ENCODE results near the gene SMURF2. TPM values are rescaled to one million over a fixed set of nuclear protein-coding genes. Genes with fewer than 3 reads are reported as not detected.
A peak's percentile ranks its signal among the peaks of the same experiment; 100 is the strongest.

Gene SMURF2
- total RNA-seq, 2 experiments from 2014 or later = 11.5 to 12.1 TPM

GRCh38 chr17:64527914-64528313 lies 134.2 kb downstream of the SMURF2 start:
- intact Hi-C loops (cut with micrococcal nuclease) = no loop called here
- H3K27ac Mint-ChIP-seq = no peak overlapping the region
- no peak overlapping the region for H3K4me3 Mint-ChIP-seq
- DNase-seq = no peak
- H3K36me3 Mint-ChIP-seq = peaks cover 52% of the 10 kb centered on the region
- no peaks in the 10 kb centered on the region for H3K9me3 Mint-ChIP-seq
- H3K27me3 Mint-ChIP-seq = no peaks in the 10 kb centered on the region
- CTCF ChIA-PET = no interaction called here
- POLR2A ChIA-PET = no interaction called here
- no peaks in the 10 kb centered on the region for H3K4me1 Mint-ChIP-seq (ENCODE audit: low read depth)

DNA sequence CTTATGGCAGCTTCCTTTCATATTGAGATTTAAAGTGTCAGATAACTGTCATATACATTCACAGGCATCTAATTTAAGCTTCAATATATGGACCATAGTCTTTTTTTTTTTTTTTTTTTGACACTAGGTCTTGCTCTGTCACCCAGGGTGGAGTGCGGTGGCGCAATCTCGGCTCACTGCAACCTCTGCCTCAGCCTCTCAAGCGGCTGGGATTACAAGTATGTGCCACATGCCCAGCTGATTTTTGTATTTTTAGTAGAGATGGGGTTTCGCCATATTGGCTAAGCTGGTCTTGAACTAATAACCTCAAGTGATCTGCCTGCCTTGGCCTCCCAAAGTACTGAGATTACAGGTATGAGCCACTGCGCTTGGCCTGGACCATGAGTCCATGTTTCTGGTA lies 141.7 kb downstream of the SMURF2 start:
- no peak overlapping the region for H3K4me3 Mint-ChIP-seq
- no peak for DNase-seq
- H3K36me3 Mint-ChIP-seq = peaks cover 32% of the 10 kb centered on the region
- H3K27ac Mint-ChIP-seq = no peak overlapping the region
- intact Hi-C loops (cut with micrococcal nuclease) = no loop called here
- CTCF ChIA-PET = interaction anchor here (1.0 kb wide), 2 partner anchors 29 to 100 kb away, joined by 3 to 4 read pairs; no protein-coding TSS in a partner anchor
- no peaks in the 10 kb centered on the region for H3K9me3 Mint-ChIP-seq
- POLR2A ChIA-PET = interaction anchor here (0.6 kb wide), 1 partner anchor 20 kb away, joined by 3 read pairs; no protein-coding TSS in a partner anchor
- H3K4me1 Mint-ChIP-seq (ENCODE audit: low read depth) = peaks cover 12% of the 10 kb centered on the region
- no peaks in the 10 kb centered on the region for H3K27me3 Mint-ChIP-seq

DNA sequence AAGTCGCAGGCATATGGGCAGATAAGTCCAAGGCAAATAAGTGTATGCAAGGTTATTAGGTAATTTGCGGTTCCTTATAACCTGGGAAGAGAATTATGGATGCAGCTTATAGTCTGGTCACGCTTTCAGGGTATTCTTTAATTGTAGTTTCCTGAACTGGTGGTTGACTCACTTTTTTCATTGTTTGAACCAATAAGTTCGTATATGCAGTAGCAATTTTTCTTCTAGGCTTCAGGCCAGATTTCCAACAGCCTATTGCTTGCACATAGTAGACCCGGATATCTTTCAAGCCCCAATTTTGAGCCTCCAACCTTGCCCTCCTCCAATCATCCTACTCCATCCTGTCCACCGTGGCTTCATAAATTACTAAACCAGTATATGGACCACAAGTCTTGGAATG lies 142.5 kb downstream of the SMURF2 start:
- intact Hi-C loops (cut with micrococcal nuclease) = no loop called here
- Mint-ChIP-seq H3K4me1 (ENCODE audit: low read depth) (peaks cover 18% of the 10 kb centered on the region), H3K4me3 (no peak overlapping the region), H3K9me3 (no peaks in the 10 kb centered on the region), H3K36me3 (peaks cover 30% of the 10 kb centered on the region), H3K27ac (no peak overlapping the region), H3K27me3 (no peaks in the 10 kb centered on the region)
- ChIA-PET POLR2A (interaction anchor here (0.6 kb wide), 1 partner anchor 21 kb away, joined by 3 read pairs; no protein-coding TSS in a partner anchor), CTCF (interaction anchor here (0.7 to 1.1 kb wide), 3 partner anchors 99 to 130 kb away, joined by 3 to 4 read pairs (median 3); no protein-coding TSS in a partner anchor)
- no peak for DNase-seq

DNA sequence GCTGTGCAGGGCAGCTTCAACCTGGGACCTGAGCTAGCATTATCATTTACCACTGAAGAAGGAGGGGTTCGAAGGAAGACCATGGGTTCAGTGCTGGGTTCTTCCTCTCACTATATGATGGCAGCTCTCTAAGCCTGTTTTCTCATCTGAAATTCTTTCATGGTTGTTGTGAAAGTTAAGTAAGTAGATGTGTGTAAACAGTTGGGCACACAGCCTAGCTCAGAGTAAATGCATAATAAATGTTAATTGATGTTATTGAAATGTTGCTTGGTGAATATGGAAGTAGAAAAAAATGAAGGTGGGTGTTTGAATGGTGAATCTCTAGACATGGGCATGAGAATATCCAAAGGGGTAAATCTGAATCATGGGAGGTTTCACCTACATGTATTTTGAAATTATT lies 146.3 kb downstream of the SMURF2 start:
- Mint-ChIP-seq H3K27ac (no peak overlapping the region), H3K4me3 (no peak overlapping the region), H3K36me3 (peaks cover 45% of the 10 kb centered on the region), H3K4me1 (ENCODE audit: low read depth) (peaks cover 18% of the 10 kb centered on the region), H3K9me3 (no peaks in the 10 kb centered on the region), H3K27me3 (no peaks in the 10 kb centered on the region)
- ChIA-PET POLR2A (interaction anchor here (1.2 to 1.9 kb wide), 3 partner anchors 9 to 17 kb away, joined by 4 to 7 read pairs (median 7); partner anchors contain the start of genes CEP95 and DDX5), CTCF (interaction anchor here (1.0 to 1.6 kb wide), 2 partner anchors 23 to 96 kb away, joined by 3 to 4 read pairs; no protein-coding TSS in a partner anchor)
- intact Hi-C loops (cut with micrococcal nuclease) = no loop called here
- DNase-seq = no peak

- no peaks in the 10 kb centered on the region for H3K27me3 Mint-ChIP-seq
- CTCF ChIA-PET = interaction anchor here (0.6 to 1.6 kb wide), 3 partner anchors 23 to 221 kb away, joined by 3 to 4 read pairs (median 4); no protein-coding TSS in a partner anchor
- no peak overlapping the region for H3K27ac Mint-ChIP-seq
- DNase-seq = no peak
- intact Hi-C loops (cut with micrococcal nuclease) = no loop called here
- H3K9me3 Mint-ChIP-seq = no peaks in the 10 kb centered on the region
- POLR2A ChIA-PET = interaction anchor here (1.2 to 1.9 kb wide), 3 partner anchors 9 to 17 kb away, joined by 4 to 7 read pairs (median 7); partner anchors contain the start of genes CEP95 and DDX5
- H3K4me3 Mint-ChIP-seq = no peak overlapping the region
- peaks cover 48% of the 10 kb centered on the region for H3K36me3 Mint-ChIP-seq
- peaks cover 18% of the 10 kb centered on the region for H3K4me1 Mint-ChIP-seq (ENCODE audit: low read depth)
Observed at GRCh38 chr17:64515419-64515818, 146.7 kb downstream of the SMURF2 start.

DNA sequence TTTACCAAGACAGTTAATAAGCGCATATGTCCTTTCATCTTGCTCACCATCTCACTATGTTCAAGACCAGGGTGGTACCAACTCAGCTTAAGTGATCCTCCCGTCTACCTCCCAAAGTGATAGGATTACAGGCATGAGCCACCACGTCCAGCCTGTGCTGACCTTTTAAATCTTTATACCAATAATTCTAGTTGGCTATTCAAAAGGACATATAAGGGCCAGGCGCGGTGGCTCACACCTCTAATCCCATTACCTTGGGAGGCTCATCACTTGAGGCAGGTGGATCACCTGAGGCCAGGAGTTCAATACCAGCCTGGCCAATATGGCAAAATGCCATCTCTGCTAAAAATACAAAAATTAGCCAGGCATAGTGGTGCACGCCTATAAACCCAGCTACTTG lies 152.9 kb downstream of the SMURF2 start:
- ChIA-PET POLR2A (no interaction called here), CTCF (interaction anchor here (2.9 kb wide), 1 partner anchor 16 kb away, joined by 11 read pairs; no protein-coding TSS in a partner anchor)
- Mint-ChIP-seq H3K27ac (no peak overlapping the region), H3K4me1 (ENCODE audit: low read depth) (peaks cover 25% of the 10 kb centered on the region), H3K9me3 (no peaks in the 10 kb centered on the region), H3K36me3 (peaks cover 53% of the 10 kb centered on the region), H3K4me3 (peak overlapping the region; percentile 13), H3K27me3 (peaks cover 2% of the 10 kb centered on the region)
- no peak for DNase-seq
- intact Hi-C loops (cut with micrococcal nuclease) = loop anchor here (5.0 to 10.0 kb wide), 6 partner anchors 377 to 812 kb away; partner anchors contain the start of genes CCDC47, DDX42, ERN1 and SMARCD2

- H3K36me3 Mint-ChIP-seq = peaks cover 56% of the 10 kb centered on the region
Observed at GRCh38 chr17:64508683-64509082, 153.4 kb downstream of the SMURF2 start.

DNA sequence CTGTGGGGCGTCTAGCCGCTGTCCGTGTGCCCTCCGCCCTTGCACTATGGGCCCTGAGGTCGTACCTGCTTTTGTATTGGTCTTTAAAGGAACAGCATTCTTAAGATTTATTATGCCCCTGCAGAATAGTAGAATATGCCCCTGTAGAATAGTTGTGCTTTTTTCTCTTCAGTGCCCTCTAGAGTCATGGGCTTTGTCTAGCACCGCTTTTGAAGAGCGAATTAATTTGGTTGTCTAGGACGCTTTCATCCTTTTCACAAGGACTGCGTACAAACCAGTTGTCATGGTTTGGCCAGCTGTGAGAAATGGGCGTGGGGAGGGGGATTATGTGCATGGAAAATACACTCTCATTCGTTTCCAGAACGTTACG lies 154.7 kb downstream of the SMURF2 start:
- intact Hi-C loops (cut with micrococcal nuclease) = loop anchor here (1.0 to 10.0 kb wide), 11 partner anchors 15 to 810 kb away; partner anchors contain the start of genes CCDC47, DDX42, ERN1 and SMARCD2

More at GRCh38 chr17:64508683-64509082, 153.4 kb downstream of the SMURF2 start:
- H3K27ac Mint-ChIP-seq = no peak overlapping the region
- intact Hi-C loops (cut with micrococcal nuclease) = loop anchor here (5.0 to 10.0 kb wide), 6 partner anchors 376 to 811 kb away; partner anchors contain the start of genes CCDC47, DDX42, ERN1 and SMARCD2
- peak overlapping the region; percentile 61 for H3K4me3 Mint-ChIP-seq
- DNase-seq = no peak
- ChIA-PET CTCF (interaction anchor here (2.9 kb wide), 1 partner anchor 16 kb away, joined by 11 read pairs; no protein-coding TSS in a partner anchor), POLR2A (no interaction called here)
- no peaks in the 10 kb centered on the region for H3K9me3 Mint-ChIP-seq
- peaks cover 30% of the 10 kb centered on the region for H3K4me1 Mint-ChIP-seq (ENCODE audit: low read depth)
- H3K27me3 Mint-ChIP-seq = peaks cover 2% of the 10 kb centered on the region

GRCh38 chr17:64506576-64507412 lies 155.3 kb downstream of the SMURF2 start, which contains the start of gene CEP95:
CEP95 (plus strand) TSS chr17:64506977; CDS start chr17:64507098, 121 bp downstream.
- intact Hi-C loops (cut with micrococcal nuclease) = loop anchor here (1.0 to 10.0 kb wide), 13 partner anchors 9 to 809 kb away; partner anchors contain the start of genes CCDC47, DDX42, ERN1 and POLG2
- Mint-ChIP-seq H3K4me3 (peak within 1 kb of the TSS; percentile 97), H3K27me3 (peaks cover 2% of the 10 kb centered on the region), H3K36me3 (peaks cover 64% of the 10 kb centered on the region), H3K4me1 (ENCODE audit: low read depth) (peaks cover 48% of the 10 kb centered on the region), H3K27ac (peak within 1 kb of the TSS; percentile 100), H3K9me3 (no peaks in the 10 kb centered on the region)
- peak; percentile 96 for DNase-seq
- CTCF ChIA-PET = interaction anchor here (0.6 to 4.2 kb wide), 11 partner anchors 11 to 271 kb away, joined by 3 to 46 read pairs (median 3); partner anchors contain the start of gene POLG2
- POLR2A ChIA-PET = interaction anchor here (0.6 to 4.2 kb wide), 15 partner anchors 9 to 545 kb away, joined by 3 to 125 read pairs (median 5); partner anchors contain the start of genes POLG2 and SMURF2

More for the DNA sequence above, 154.7 kb downstream of the SMURF2 start:
- POLR2A ChIA-PET = interaction anchor here (1.0 to 4.2 kb wide), 6 partner anchors 8 to 142 kb away, joined by 4 to 125 read pairs (median 6); partner anchors contain the start of gene POLG2
- no peaks in the 10 kb centered on the region for H3K9me3 Mint-ChIP-seq
- peaks cover 2% of the 10 kb centered on the region for H3K27me3 Mint-ChIP-seq
- peak overlapping the region; percentile 97 for H3K4me3 Mint-ChIP-seq
- CTCF ChIA-PET = interaction anchor here (0.9 to 4.2 kb wide), 8 partner anchors 11 to 142 kb away, joined by 3 to 46 read pairs (median 6); partner anchors contain the start of gene POLG2
- H3K4me1 Mint-ChIP-seq (ENCODE audit: low read depth) = peaks cover 42% of the 10 kb centered on the region
- H3K36me3 Mint-ChIP-seq = peaks cover 61% of the 10 kb centered on the region
- DNase-seq = peak; percentile 57
- H3K27ac Mint-ChIP-seq = peak overlapping the region; percentile 100

- peak; percentile 99 for DNase-seq
- ChIA-PET CTCF (interaction anchor here (0.6 to 4.2 kb wide), 10 partner anchors 10 to 270 kb away, joined by 3 to 46 read pairs (median 3); partner anchors contain the start of gene POLG2), POLR2A (interaction anchor here (0.6 to 4.2 kb wide), 19 partner anchors 9 to 733 kb away, joined by 3 to 125 read pairs (median 5); partner anchors contain the start of genes CCDC47, POLG2 and SMURF2)
- peaks cover 64% of the 10 kb centered on the region for H3K36me3 Mint-ChIP-seq
- H3K27me3 Mint-ChIP-seq = peaks cover 2% of the 10 kb centered on the region
- peaks cover 54% of the 10 kb centered on the region for H3K4me1 Mint-ChIP-seq (ENCODE audit: low read depth)
- H3K4me3 Mint-ChIP-seq = peak within 1 kb of the TSS; percentile 97
- peak within 1 kb of the TSS; percentile 100 for H3K27ac Mint-ChIP-seq
- no peaks in the 10 kb centered on the region for H3K9me3 Mint-ChIP-seq
- intact Hi-C loops (cut with micrococcal nuclease) = loop anchor here (1.0 to 10.0 kb wide), 12 partner anchors 9 to 809 kb away; partner anchors contain the start of genes CCDC47, DDX42, ERN1 and POLG2
Observed at GRCh38 chr17:64506201-64506575, 155.9 kb downstream of the SMURF2 start, which contains the start of gene DDX5. DDX5 (minus strand) TSS chr17:64506289; CDS start chr17:64506119, 170 bp downstream.

All from activated CD4-positive, alpha-beta memory T cell treated with anti-CD3 and anti-CD28 coated beads for 36 hours (primary cell).